H54 (cell line): Measurements from ENCODE around the gene VPS16.

Experiments used
- DNase-seq: peaks from one replicate; pipeline ENCODE4 v3.0.0; 2011; ENCODE audit warnings: low spot score, mixed read lengths; ENCODE audit not compliant: insufficient read length
- FAIRE-seq: peaks from 3 replicates; lab custom pipeline; 2011; peaks lifted over from hg19 to GRCh38; lab: Jason Lieb, UNC
- POLR2A ChIP-seq: IDR thresholded peaks from 2 replicates; pipeline ENCODE4 v1.6.1; 2011; ENCODE audit warnings: low read depth, mild to moderate bottlenecking, low read length

VPS16 gene

GRCh38 chr20:2840138-2840966 lies at the start of gene VPS16, which contains the start of gene PCED1A:
Gene VPS16, plus strand, starts transcription at chr20:2840745. Its CDS starts 30 bp downstream, at chr20:2840775.
Gene PCED1A, minus strand, starts transcription at chr20:2840655. Its CDS starts 743 bp downstream, at chr20:2839912.
- peak; percentile 85 for TF ChIP-seq POLR2A
- FAIRE-seq: no peak
- peak; percentile 99 for DNase-seq

- FAIRE-seq (no peak), DNase-seq (no peak)
- no peak for TF ChIP-seq POLR2A
Measured at GRCh38 chr20:2793471-2793870, 47.1 kb upstream of the VPS16 start.

- FAIRE-seq: no peak
- TF ChIP-seq POLR2A: no peak
- DNase-seq: no peak
Measured at GRCh38 chr20:2794202-2794748, 46.3 kb upstream of the VPS16 start.

- FAIRE-seq: no peak
Measured at GRCh38 chr20:2794866-2795447, 45.6 kb upstream of the VPS16 start.

GRCh38 chr20:2795451-2795850 lies 45.1 kb upstream of the VPS16 start:
- no peak for FAIRE-seq
- no peak for DNase-seq
- no peak for TF ChIP-seq POLR2A

More at GRCh38 chr20:2794866-2795447, 45.6 kb upstream of the VPS16 start:
- TF ChIP-seq POLR2A: no peak
- no peak for DNase-seq

GRCh38 chr20:2796011-2796660 lies 44.4 kb upstream of the VPS16 start:
- FAIRE-seq: no peak
- no peak for TF ChIP-seq POLR2A
- no peak for DNase-seq

GRCh38 chr20:2797136-2797983 lies 43.2 kb upstream of the VPS16 start:
- DNase-seq: no peak
- no peak for FAIRE-seq
- TF ChIP-seq POLR2A: no peak

GRCh38 chr20:2798095-2798805 lies 42.3 kb upstream of the VPS16 start:
- TF ChIP-seq POLR2A: no peak
- FAIRE-seq (no peak), DNase-seq (no peak)

GRCh38 chr20:2798814-2799213 lies 41.7 kb upstream of the VPS16 start:
- FAIRE-seq (no peak), DNase-seq (peak; percentile 49)
- no peak for TF ChIP-seq POLR2A

GRCh38 chr20:2799271-2799670 lies 41.3 kb upstream of the VPS16 start:
- TF ChIP-seq POLR2A: no peak
- FAIRE-seq (no peak), DNase-seq (no peak)

GRCh38 chr20:2799688-2800520 lies 40.6 kb upstream of the VPS16 start:
- FAIRE-seq: no peak
- no peak for DNase-seq
- peak; percentile 15; the same call in 1 of the 2 replicates for TF ChIP-seq POLR2A

- FAIRE-seq (no peak), DNase-seq (no peak)
- TF ChIP-seq POLR2A: no peak
Measured at GRCh38 chr20:2800521-2801285, 39.8 kb upstream of the VPS16 start, which contains the start of gene CPXM1. Gene CPXM1, minus strand, starts transcription at chr20:2800627. Its CDS starts 55 bp downstream, at chr20:2800572.
